Bronchial epithelial cell (primary cell): ENCODE measurements around the gene ITLN2. TPM values are rescaled to one million over a fixed set of nuclear protein-coding genes. Genes with fewer than 3 reads are reported as not detected.

Source experiments
- DNase-seq: peaks from one replicate; pipeline ENCODE4 v3.0.0-alpha.2; 2010; ENCODE audit warnings: low read depth
- FAIRE-seq: peaks from 2 replicates; lab custom pipeline; 2011; peaks lifted over from hg19 to GRCh38; lab: Jason Lieb, UNC
- H3K27me3 ChIP-seq: 2 replicates; pipeline ENCODE4 v1.5.1; 2011; ENCODE audit warnings: low read length; ENCODE audit not compliant: control insufficient read depth, insufficient read depth
- H3K36me3 ChIP-seq: 2 replicates; pipeline ENCODE4 v1.5.1; 2011; ENCODE audit warnings: low read length; ENCODE audit not compliant: control insufficient read depth, insufficient read depth
- H3K4me3 ChIP-seq: 2 replicates; pipeline ENCODE4 v1.5.1; 2011; ENCODE audit warnings: mild to moderate bottlenecking, low read depth, low read length, control low read depth
- CTCF ChIP-seq: IDR thresholded peaks from 2 replicates; pipeline ENCODE4 v1.5.1; 2011; ENCODE audit warnings: mild to moderate bottlenecking, moderate library complexity, low read length, control low read depth, inconsistent platforms; ENCODE audit not compliant: insufficient read depth, severe bottlenecking
- total RNA-seq: library from RNA; depleted of rRNA; stranded (reverse); fragments of >200 nt; gene quantifications from 2 replicates; pipeline ENCODE4 v1.2.1, GENCODE V29; 2014

Gene ITLN2
- total RNA-seq, 1 donor from 2014 or later, result 0.26 TPM

GRCh38 chr1:160963521-160963920 is 8.9 kb upstream of the ITLN2 start:
- DNase-seq (no peak), FAIRE-seq (no peak)
- TF ChIP-seq CTCF, result no peak
- Histone ChIP-seq H3K36me3 (no peaks in the 10 kb centered on the region), H3K4me3 (no peak overlapping the region), H3K27me3 (no peaks in the 10 kb centered on the region)

DNA sequence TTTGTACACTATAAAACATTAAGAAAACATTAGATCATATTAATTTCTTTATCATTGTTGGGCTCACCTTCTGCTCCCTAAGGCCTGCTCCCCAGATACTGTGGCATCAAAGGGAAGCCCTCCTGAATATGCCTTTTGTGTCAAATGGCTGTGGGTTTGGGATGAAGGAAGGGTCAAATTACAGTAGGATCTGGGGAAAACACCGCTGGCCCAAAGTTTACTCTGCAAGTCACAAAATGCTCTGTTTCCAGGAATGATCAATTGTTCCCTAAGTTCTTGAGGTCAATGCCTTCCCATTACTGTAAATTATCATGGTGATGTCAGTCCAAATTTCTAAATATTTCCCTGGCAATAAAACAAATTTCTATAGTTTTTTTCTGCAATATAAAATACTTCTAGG is 6.8 kb upstream of the ITLN2 start:
- no peak for TF ChIP-seq CTCF
- Histone ChIP-seq H3K36me3 (no peaks in the 10 kb centered on the region), H3K27me3 (no peaks in the 10 kb centered on the region), H3K4me3 (no peak overlapping the region)
- DNase-seq (no peak), FAIRE-seq (no peak)

- FAIRE-seq (peak; percentile 76), DNase-seq (no peak)
- TF ChIP-seq CTCF, result no peak
Measured at GRCh38 chr1:160956966-160957365, 2.4 kb upstream of the ITLN2 start.

GRCh38 chr1:160953030-160953429 is 1.6 kb downstream of the ITLN2 start:
- FAIRE-seq (no peak), DNase-seq (no peak)
- no peak overlapping the region for H3K4me3 ChIP-seq
- TF ChIP-seq CTCF, result no peak
- no peaks in the 10 kb centered on the region for H3K27me3 ChIP-seq
- H3K36me3 ChIP-seq, result no peaks in the 10 kb centered on the region

More at GRCh38 chr1:160956966-160957365, 2.4 kb upstream of the ITLN2 start:
- no peaks in the 10 kb centered on the region for H3K36me3 ChIP-seq
- H3K27me3 ChIP-seq, result no peaks in the 10 kb centered on the region
- no peak overlapping the region for H3K4me3 ChIP-seq

DNA sequence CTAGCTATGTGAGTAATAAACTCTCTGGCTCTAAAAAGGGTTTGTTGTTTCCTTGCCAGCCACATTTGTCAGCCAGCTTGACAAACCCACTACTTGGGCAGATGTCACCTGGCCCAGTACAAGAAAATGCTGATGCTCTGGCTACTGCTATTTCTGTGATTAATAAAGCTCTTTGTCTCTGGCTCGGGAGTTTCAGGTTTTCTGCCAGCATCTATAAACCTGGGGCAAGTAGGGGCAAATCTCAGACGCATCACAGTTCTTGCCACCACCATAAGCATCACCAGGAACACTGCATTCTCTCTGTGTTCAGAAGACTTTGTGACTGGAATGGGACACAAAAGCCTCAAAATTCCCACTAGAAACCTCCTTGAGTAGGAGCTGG is 2.5 kb downstream of the ITLN2 start:
- Histone ChIP-seq H3K27me3 (no peaks in the 10 kb centered on the region), H3K36me3 (no peaks in the 10 kb centered on the region), H3K4me3 (no peak overlapping the region)
- no peak for FAIRE-seq
- DNase-seq, result peak; percentile 79
- no peak for TF ChIP-seq CTCF

DNA sequence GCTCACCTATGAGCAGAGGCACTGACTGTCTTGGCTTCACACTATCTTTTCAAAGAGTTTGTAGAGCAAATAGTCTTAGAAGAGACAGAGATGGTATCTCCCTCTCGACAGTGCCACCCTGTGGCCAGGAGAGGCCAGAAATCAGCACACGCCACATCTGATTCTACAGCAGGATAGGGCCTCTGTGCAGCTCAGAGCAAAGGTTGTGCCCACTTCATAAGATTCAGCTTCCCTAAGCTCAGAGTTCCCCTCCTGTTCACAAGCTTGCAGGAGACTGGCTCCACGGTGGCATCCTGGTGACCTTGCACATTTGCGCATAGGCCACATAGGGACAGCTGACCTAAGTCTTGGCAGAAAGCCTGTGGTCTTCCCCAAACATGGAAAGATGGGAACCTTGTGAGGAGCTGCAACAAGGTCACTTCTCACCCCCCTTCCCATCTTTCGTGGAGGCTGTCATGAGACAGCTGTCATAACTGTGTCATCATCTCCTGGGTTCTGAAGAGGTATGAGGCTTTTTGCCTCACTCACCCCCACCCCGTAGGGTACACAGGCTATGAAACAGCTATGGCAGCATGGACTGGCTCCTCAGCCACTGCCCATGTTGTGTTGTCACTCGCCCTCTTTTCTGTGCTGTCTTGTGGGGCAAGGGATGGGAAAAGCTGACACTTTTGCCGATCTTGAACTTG is 3.0 kb downstream of the ITLN2 start:
- DNase-seq, result peak; percentile 60
- Histone ChIP-seq H3K27me3 (no peaks in the 10 kb centered on the region), H3K36me3 (no peaks in the 10 kb centered on the region), H3K4me3 (no peak overlapping the region)
- TF ChIP-seq CTCF, result peak; percentile 79
- FAIRE-seq, result peak; percentile 75
